Activated CD4-positive, alpha-beta memory T cell treated with anti-CD3 and anti-CD28 coated beads for 36 hours (primary cell): ENCODE measurements around the gene ELP4. TPM values are rescaled to one million over a fixed set of nuclear protein-coding genes. Genes with fewer than 3 reads are reported as not detected.

Experiments
- CTCF ChIA-PET: fragments of 350-600 bp; sonication (Branson Sonifier 250); formaldehyde crosslinking; loops from one replicate; lab custom pipeline; 2021; ENCODE audit warnings: antibody characterized with exemption, inconsistent platforms; lab: Charles Lee
- POLR2A ChIA-PET: fragments of 350-600 bp; sonication (Branson Sonifier 250); formaldehyde crosslinking; loops from one replicate; lab custom pipeline; 2021; ENCODE audit warnings: antibody characterized with exemption; lab: Charles Lee
- DNase-seq: peaks from one replicate; pipeline ENCODE4 v3.0.0-alpha.2; 2020
- H3K27ac Mint-ChIP-seq: one replicate; pipeline ENCODE4 v1.8.0; 2021; ENCODE audit warnings: mixed read lengths
- H3K27me3 Mint-ChIP-seq: one replicate; pipeline ENCODE4 v1.8.0; 2021; ENCODE audit warnings: mixed read lengths
- H3K36me3 Mint-ChIP-seq: one replicate; pipeline ENCODE4 v1.8.0; 2021; ENCODE audit warnings: mixed read lengths
- H3K4me1 Mint-ChIP-seq: one replicate; pipeline ENCODE4 v1.8.0; 2021; ENCODE audit warnings: low read depth, mixed read lengths
- H3K4me3 Mint-ChIP-seq: one replicate; pipeline ENCODE4 v1.8.0; 2021; ENCODE audit warnings: mild to moderate bottlenecking, mixed read lengths
- H3K9me3 Mint-ChIP-seq: one replicate; pipeline ENCODE4 v1.8.0; 2021; ENCODE audit warnings: mixed read lengths
- intact Hi-C: fragments of 100-400 bp; cut with micrococcal nuclease; formaldehyde crosslinking; loops from one replicate; pipeline ENCODE4 v1.15.1; 2023
- total RNA-seq, 2 experiments: library from RNA; stranded (reverse); gene quantifications; one replicate each; pipeline ENCODE4 v1.2.3, GENCODE V29; 2021

The ELP4 gene
- total RNA-seq, 2 experiments from 2014 or later: 18.3 to 18.5 TPM

DNA sequence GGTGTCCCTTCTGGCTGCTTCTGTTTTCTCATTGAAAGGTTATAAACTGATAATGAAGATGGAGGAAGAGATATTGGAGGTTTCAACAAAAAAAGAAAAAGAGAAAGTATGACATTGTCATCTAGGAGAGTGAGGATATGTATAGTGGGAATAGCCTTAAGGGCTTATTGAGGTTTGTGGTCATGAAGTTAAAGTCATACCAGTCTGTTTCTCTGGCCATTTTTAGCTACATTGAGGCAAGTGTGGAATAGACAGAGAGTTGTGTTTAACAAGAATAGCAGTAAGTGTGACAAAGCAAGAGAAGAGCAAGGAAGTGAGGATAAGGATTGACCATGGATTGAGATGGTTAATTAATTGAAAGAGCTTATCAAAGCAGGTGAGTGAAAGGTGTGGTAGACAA is 110.4 kb downstream of the ELP4 start:
- Mint-ChIP-seq H3K9me3 (no peaks in the 10 kb centered on the region), H3K4me1 (peaks cover 7% of the 10 kb centered on the region), H3K4me3 (no peak overlapping the region), H3K36me3 (peaks cover 3% of the 10 kb centered on the region), H3K27me3 (no peaks in the 10 kb centered on the region), H3K27ac (no peak overlapping the region)
- no peak for DNase-seq
- ChIA-PET POLR2A (no interaction called here), CTCF (no interaction called here)
- intact Hi-C loops: no loop called here

DNA sequence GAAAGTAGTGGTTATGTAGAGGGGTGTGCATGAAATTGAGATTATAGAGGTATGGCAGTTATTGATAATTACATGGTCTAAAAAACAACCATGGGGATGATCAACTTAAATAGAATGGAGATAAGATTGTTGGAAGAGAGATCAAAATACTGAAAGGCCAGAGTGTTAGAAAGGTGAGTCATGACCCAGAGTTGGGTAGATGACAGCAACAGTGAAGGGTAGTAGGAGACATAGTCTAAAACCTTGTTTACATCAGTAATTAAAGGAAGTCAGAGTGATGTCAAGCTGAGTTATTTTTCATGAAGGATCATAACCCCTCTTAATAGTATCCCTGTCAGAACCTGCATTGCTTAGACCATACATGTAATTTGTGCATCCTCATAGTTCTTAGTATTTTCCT is 110.9 kb downstream of the ELP4 start:
- no peaks in the 10 kb centered on the region for H3K27me3 Mint-ChIP-seq
- no peak for DNase-seq
- CTCF ChIA-PET: no interaction called here
- POLR2A ChIA-PET: no interaction called here
- H3K27ac Mint-ChIP-seq: no peak overlapping the region
- peaks cover 7% of the 10 kb centered on the region for H3K4me1 Mint-ChIP-seq
- no peaks in the 10 kb centered on the region for H3K9me3 Mint-ChIP-seq
- intact Hi-C loops: no loop called here
- no peak overlapping the region for H3K4me3 Mint-ChIP-seq
- peaks cover 3% of the 10 kb centered on the region for H3K36me3 Mint-ChIP-seq

DNA sequence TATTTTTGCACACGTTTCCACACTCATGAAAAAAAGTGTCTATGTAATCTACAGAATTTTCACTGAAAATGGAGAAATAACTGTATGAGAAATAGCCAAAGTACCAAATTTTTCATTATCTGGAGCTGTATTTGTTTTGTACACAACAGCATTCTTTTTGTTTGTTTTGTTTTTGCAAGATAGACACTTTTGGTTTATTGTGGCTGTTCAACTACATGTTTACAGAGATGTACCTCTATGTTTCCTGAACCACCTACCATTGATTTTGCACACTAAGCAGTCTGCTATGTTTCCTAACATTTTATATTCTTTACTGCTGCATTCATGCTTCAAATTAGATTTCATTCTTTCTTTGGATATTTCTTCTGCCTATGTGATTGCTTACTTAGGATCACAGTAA is 116.3 kb downstream of the ELP4 start:
- Mint-ChIP-seq H3K9me3 (no peaks in the 10 kb centered on the region), H3K27ac (no peak overlapping the region), H3K4me3 (no peak overlapping the region), H3K27me3 (no peaks in the 10 kb centered on the region), H3K4me1 (no peaks in the 10 kb centered on the region), H3K36me3 (peaks cover 2% of the 10 kb centered on the region)
- POLR2A ChIA-PET: no interaction called here
- CTCF ChIA-PET: no interaction called here
- DNase-seq: no peak
- intact Hi-C loops: no loop called here

DNA sequence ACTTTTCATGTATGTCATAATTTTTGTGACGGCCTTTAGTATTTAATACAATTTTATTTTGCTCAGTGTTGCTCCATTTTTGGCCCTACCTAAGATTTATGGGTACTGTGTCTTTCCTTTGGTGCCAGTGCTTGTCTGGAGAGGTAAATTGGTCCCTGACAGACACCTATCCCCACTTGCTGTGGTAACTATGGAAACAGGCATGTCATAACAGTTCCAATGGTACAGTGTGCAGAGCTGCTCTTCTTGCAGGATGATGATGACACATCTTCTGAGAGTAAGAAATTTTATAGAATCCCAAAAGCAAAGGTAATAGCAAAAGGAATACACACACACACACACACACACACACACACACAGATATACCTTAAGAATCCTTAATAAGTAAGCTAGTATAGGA is 118.5 kb downstream of the ELP4 start:
- H3K27ac Mint-ChIP-seq: no peak overlapping the region
- peaks cover 4% of the 10 kb centered on the region for H3K36me3 Mint-ChIP-seq
- DNase-seq: no peak
- no peaks in the 10 kb centered on the region for H3K27me3 Mint-ChIP-seq
- POLR2A ChIA-PET: no interaction called here
- H3K9me3 Mint-ChIP-seq: no peaks in the 10 kb centered on the region
- CTCF ChIA-PET: interaction anchor here (1.1 kb wide), 1 partner anchor 17 kb away, joined by 3 read pairs; no protein-coding TSS in a partner anchor
- H3K4me1 Mint-ChIP-seq: no peaks in the 10 kb centered on the region
- intact Hi-C loops: no loop called here
- no peak overlapping the region for H3K4me3 Mint-ChIP-seq

DNA sequence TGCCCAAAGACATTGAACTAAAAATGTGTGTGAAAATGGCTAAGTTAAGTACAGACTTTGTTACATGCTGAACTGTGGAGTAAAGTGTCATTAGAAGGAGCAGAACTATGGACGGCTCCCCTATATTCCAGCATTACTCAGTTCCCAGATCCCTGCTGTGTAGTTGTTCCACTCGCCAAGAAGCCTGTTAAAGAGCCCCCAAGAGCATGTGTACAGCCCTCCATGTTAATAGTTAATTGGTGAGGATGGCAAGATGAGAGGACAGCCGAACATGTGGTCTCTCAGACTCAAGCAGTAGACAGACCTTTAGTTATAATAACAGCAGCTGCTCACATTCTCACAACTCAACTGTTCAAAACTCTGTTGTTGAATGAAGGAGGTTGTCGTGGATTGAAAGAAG is 127.4 kb downstream of the ELP4 start:
- CTCF ChIA-PET: no interaction called here

DNA sequence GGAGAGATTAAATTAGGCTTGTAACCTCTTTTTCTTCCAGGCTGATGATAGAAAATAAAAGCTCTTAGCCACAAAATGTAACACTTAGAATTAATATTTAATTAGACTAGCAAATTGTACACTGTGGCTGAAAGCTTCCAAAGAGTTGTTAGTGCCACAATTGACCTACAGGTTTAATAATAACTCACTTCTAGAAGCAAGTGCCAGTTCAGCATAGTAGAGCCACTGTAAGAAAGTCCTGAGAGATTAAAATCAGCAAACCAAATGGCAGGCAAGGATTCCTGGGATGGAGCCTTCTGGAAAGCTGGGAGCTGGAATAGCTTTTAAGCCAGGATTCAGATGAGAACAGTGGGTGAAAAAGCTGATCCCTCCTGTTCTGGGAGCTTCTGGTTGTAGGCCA is 131.0 kb downstream of the ELP4 start:
- no peak for DNase-seq
- intact Hi-C loops: loop anchor here (10.0 kb wide), 1 partner anchor 314 kb away; no protein-coding TSS in a partner anchor
- Mint-ChIP-seq H3K4me3 (no peak overlapping the region), H3K27ac (no peak overlapping the region), H3K4me1 (no peaks in the 10 kb centered on the region), H3K36me3 (peaks cover 4% of the 10 kb centered on the region), H3K27me3 (no peaks in the 10 kb centered on the region), H3K9me3 (no peaks in the 10 kb centered on the region)
- ChIA-PET POLR2A (no interaction called here), CTCF (interaction anchor here (1.5 to 4.4 kb wide), 4 partner anchors 13 to 536 kb away, joined by 4 to 16 read pairs (median 6); no protein-coding TSS in a partner anchor)

More for the DNA sequence above, 127.4 kb downstream of the ELP4 start:
- no peaks in the 10 kb centered on the region for H3K4me1 Mint-ChIP-seq
- no peaks in the 10 kb centered on the region for H3K27me3 Mint-ChIP-seq
- no peak overlapping the region for H3K27ac Mint-ChIP-seq
- intact Hi-C loops: no loop called here
- H3K4me3 Mint-ChIP-seq: no peak overlapping the region
- peaks cover 6% of the 10 kb centered on the region for H3K36me3 Mint-ChIP-seq
- DNase-seq: no peak
- POLR2A ChIA-PET: no interaction called here
- no peaks in the 10 kb centered on the region for H3K9me3 Mint-ChIP-seq

DNA sequence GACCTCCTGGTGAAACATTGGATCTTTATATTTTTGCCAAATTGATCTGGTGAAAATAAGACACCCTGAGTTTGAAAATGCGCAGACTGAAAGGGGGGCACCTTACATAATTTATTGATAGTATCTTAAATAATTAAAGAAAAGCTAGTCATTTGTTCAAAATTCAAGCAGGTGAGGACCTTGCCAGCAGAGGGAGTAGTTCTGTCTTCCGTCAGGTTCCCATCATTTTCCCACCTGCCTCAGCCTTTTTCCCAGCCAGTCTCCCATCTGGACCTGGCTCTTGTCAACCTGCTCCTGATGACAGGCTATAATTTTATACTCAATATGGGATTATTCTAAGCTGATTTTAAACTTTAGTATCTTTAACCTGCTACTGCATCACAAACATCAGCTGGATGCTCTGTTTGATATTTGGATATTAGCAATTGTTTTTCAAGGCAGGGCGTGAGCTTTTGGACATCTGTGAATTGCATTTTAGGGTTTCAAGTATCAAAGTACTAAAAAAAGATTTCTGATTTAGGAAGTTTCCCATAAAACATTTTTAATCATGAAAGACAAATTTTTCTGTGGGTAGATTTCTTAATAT is 132.0 kb downstream of the ELP4 start:
- Mint-ChIP-seq H3K27ac (no peak overlapping the region), H3K4me3 (no peak overlapping the region), H3K4me1 (no peaks in the 10 kb centered on the region), H3K9me3 (no peaks in the 10 kb centered on the region), H3K36me3 (no peaks in the 10 kb centered on the region), H3K27me3 (no peaks in the 10 kb centered on the region)
- ChIA-PET CTCF (interaction anchor here (0.9 to 4.4 kb wide), 8 partner anchors 10 to 535 kb away, joined by 3 to 16 read pairs (median 4); no protein-coding TSS in a partner anchor), POLR2A (no interaction called here)
- no peak for DNase-seq
- intact Hi-C loops: loop anchor here (10.0 kb wide), 1 partner anchor 313 kb away; no protein-coding TSS in a partner anchor

DNA sequence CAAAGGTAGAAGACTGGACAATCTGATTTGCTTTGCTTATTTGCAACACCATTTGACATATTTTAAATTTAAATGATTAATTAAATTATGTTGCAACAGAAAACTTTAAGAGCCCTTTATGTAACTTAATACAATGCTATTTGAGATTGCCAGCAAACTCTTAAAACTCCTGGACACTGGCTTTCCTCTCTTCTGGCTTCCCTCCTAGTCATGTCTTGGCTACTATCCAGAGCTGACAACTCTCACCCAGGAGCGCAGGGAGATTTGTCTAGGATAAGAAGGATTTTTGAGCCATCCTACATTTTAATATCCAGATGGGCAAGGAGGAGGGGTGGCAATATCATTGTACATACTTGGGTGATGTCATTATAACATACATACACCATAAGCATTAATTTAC is 134.3 kb downstream of the ELP4 start:
- H3K36me3 Mint-ChIP-seq: peaks cover 4% of the 10 kb centered on the region
- ChIA-PET CTCF (no interaction called here), POLR2A (no interaction called here)
- no peaks in the 10 kb centered on the region for H3K27me3 Mint-ChIP-seq
- H3K4me1 Mint-ChIP-seq: no peaks in the 10 kb centered on the region
- H3K9me3 Mint-ChIP-seq: no peaks in the 10 kb centered on the region
- DNase-seq: no peak
- intact Hi-C loops: loop anchor here (10.0 kb wide), 1 partner anchor 311 kb away; no protein-coding TSS in a partner anchor
- H3K4me3 Mint-ChIP-seq: no peak overlapping the region
- H3K27ac Mint-ChIP-seq: no peak overlapping the region

DNA sequence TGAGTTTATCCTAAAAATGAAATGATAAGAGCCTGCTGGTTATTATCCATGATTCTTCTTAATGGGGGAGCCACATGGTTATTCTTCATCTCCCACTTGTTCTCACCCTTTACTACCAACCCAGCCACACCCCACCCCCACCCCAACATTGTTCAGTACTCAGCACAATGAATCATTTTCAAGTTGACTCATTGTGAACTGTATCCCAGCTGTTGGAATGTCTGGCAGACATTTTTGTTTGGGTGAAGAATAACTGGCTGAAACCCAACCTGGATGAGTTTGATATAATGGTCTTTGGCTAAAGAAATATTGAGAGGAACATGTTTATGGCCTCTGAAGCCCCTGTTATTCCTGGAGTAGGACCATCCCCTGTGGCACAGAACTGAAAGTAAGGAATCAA is 136.2 kb downstream of the ELP4 start:
- ChIA-PET POLR2A (no interaction called here), CTCF (no interaction called here)
- no peak for DNase-seq
- no peaks in the 10 kb centered on the region for H3K27me3 Mint-ChIP-seq
- peaks cover 9% of the 10 kb centered on the region for H3K36me3 Mint-ChIP-seq
- no peaks in the 10 kb centered on the region for H3K4me1 Mint-ChIP-seq
- H3K4me3 Mint-ChIP-seq: no peak overlapping the region
- no peaks in the 10 kb centered on the region for H3K9me3 Mint-ChIP-seq
- H3K27ac Mint-ChIP-seq: no peak overlapping the region
- intact Hi-C loops: loop anchor here (10.0 kb wide), 1 partner anchor 309 kb away; no protein-coding TSS in a partner anchor

DNA sequence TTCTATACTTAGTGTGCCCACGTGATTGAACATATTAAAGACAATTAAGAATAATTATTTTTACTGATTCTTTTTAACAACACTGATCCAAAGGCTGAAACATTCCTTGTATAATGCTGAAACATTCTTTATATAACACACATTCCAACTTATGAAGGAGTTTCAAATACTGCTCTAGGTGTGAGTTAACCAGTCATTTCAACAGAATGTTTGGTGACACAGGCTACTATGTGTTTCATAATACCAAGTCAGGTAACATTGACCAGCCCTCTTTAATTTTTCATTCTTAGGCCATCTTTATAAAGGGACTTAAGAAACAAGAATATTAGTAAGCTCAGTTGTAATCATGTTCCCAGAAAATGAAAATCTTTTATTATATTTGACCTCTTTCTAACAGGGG is 136.6 kb downstream of the ELP4 start:
- no peak overlapping the region for H3K27ac Mint-ChIP-seq
- no peaks in the 10 kb centered on the region for H3K27me3 Mint-ChIP-seq
- POLR2A ChIA-PET: no interaction called here
- peaks cover 12% of the 10 kb centered on the region for H3K36me3 Mint-ChIP-seq
- no peak for DNase-seq
- intact Hi-C loops: loop anchor here (10.0 kb wide), 1 partner anchor 309 kb away; no protein-coding TSS in a partner anchor
- H3K4me1 Mint-ChIP-seq: no peaks in the 10 kb centered on the region
- no peaks in the 10 kb centered on the region for H3K9me3 Mint-ChIP-seq
- CTCF ChIA-PET: interaction anchor here (0.6 kb wide), 1 partner anchor 14 kb away, joined by 3 read pairs; no protein-coding TSS in a partner anchor
- H3K4me3 Mint-ChIP-seq: no peak overlapping the region

DNA sequence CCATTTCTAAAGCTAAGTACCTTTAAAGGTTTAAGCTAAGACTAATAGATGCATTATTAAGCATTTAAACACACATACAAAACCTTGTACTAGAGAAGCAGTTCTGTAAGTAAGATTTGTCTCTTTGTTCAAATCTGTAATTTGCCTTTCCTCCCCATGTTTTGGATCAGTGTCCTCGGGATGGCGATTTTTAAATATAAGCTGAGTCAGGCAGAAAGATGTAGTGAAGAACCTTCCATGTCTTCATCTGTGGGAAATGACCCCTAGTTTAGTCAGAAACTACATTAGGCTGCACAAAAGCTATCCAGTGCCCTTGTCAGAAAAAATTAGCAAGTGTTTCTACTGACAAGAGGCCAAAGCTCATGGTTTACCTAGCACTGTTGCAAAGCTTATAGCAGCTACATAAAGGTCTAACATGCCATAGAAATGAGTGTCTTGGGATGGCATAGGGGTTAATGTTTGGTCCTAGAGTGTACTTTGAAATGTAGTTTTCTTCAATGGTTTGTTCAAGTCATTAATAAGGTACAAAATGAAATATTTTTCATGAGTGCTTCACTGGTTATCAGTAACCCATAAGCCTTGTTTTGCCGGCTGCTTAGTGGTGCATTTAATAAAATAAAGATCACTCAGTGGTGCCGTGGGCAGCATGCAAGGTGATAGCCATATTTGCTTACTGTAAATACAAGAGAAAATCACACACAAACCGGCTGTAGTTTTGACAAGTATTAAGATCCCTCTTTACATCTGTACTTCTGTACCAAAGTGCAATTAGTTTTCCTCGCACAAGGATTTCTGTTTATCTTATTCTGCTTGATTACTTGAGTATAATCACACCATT is 139.8 kb downstream of the ELP4 start:
- CTCF ChIA-PET: interaction anchor here (1.4 kb wide), 1 partner anchor 10 kb away, joined by 5 read pairs; no protein-coding TSS in a partner anchor
- H3K4me3 Mint-ChIP-seq: no peak overlapping the region
- DNase-seq: no peak
- intact Hi-C loops: loop anchor here (10.0 kb wide), 1 partner anchor 305 kb away; no protein-coding TSS in a partner anchor
- peaks cover 7% of the 10 kb centered on the region for H3K4me1 Mint-ChIP-seq
- H3K36me3 Mint-ChIP-seq: peaks cover 17% of the 10 kb centered on the region
- H3K27me3 Mint-ChIP-seq: no peaks in the 10 kb centered on the region
- POLR2A ChIA-PET: no interaction called here
- no peaks in the 10 kb centered on the region for H3K9me3 Mint-ChIP-seq
- no peak overlapping the region for H3K27ac Mint-ChIP-seq

DNA sequence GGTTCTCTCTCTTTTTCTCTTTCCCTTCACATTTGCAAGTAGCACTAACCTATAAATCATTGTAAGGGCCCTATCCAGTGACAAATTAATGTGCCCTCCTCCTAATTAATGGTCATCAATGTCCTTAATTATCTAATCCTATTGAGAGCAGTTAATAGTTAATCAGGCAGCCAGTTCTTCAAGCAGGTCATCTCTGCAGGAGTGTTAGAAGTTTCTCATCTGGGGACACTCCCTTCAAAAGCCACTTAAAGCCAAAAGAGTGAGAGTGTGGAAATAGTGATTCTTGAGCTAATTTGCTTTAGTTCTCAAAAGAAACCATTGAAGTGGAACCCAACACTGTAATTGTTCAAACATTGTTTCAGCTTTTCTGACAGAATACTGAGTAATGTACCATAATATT is 141.6 kb downstream of the ELP4 start:
- peaks cover 19% of the 10 kb centered on the region for H3K36me3 Mint-ChIP-seq
- no peak overlapping the region for H3K27ac Mint-ChIP-seq
- no peak for DNase-seq
- H3K4me3 Mint-ChIP-seq: no peak overlapping the region
- ChIA-PET CTCF (interaction anchor here (0.6 kb wide), 1 partner anchor 10 kb away, joined by 3 read pairs; no protein-coding TSS in a partner anchor), POLR2A (no interaction called here)
- peaks cover 7% of the 10 kb centered on the region for H3K4me1 Mint-ChIP-seq
- no peaks in the 10 kb centered on the region for H3K9me3 Mint-ChIP-seq
- intact Hi-C loops: loop anchor here (10.0 kb wide), 1 partner anchor 1004 kb away; no protein-coding TSS in a partner anchor
- H3K27me3 Mint-ChIP-seq: no peaks in the 10 kb centered on the region
